ENCODE measurements around the gene CTNNA3.
"Not testable (repeated sequence)": the region's sequence is repeated elsewhere in the genome, so short reads cannot be mapped to it uniquely, and the experiment has no call there.

The CTNNA3 gene

GRCh38 chr10:67599597-67599996 is 96.4 kb downstream of the CTNNA3 start:
- no peak for FAIRE-seq

GRCh38 chr10:67596641-67597040 is 99.4 kb downstream of the CTNNA3 start:
- FAIRE-seq, result no peak

GRCh38 chr10:67587771-67588170 is 108.2 kb downstream of the CTNNA3 start:
- no peak for FAIRE-seq

GRCh38 chr10:67575532-67575931 is 120.5 kb downstream of the CTNNA3 start:
- no peak for FAIRE-seq

- FAIRE-seq, result no peak
These were observed 122.5 kb downstream of the CTNNA3 start for GRCh38 chr10:67573484-67573883.

GRCh38 chr10:67571503-67571902 is 124.5 kb downstream of the CTNNA3 start:
- no peak for FAIRE-seq

- FAIRE-seq, result not testable (repeated sequence)
These were observed 137.7 kb downstream of the CTNNA3 start for GRCh38 chr10:67558311-67558710.

GRCh38 chr10:67553254-67553653 is 142.7 kb downstream of the CTNNA3 start:
- FAIRE-seq, result no peak

- FAIRE-seq, result no peak
These were observed 145.1 kb downstream of the CTNNA3 start for GRCh38 chr10:67550838-67551402.

GRCh38 chr10:67550046-67550445 is 145.9 kb downstream of the CTNNA3 start:
- no peak for FAIRE-seq

- FAIRE-seq, result no peak
These were observed 146.6 kb downstream of the CTNNA3 start for GRCh38 chr10:67549390-67549789.

GRCh38 chr10:67541411-67541810 is 154.6 kb downstream of the CTNNA3 start:
- no peak for FAIRE-seq

- no peak for FAIRE-seq
These were observed 156.7 kb downstream of the CTNNA3 start for GRCh38 chr10:67539312-67539711.

- no peak for FAIRE-seq
These were observed 158.1 kb downstream of the CTNNA3 start for GRCh38 chr10:67537906-67538305.

- no peak for FAIRE-seq
These were observed 162.6 kb downstream of the CTNNA3 start for GRCh38 chr10:67533376-67533775.

- FAIRE-seq, result not testable (repeated sequence)
These were observed 165.0 kb downstream of the CTNNA3 start for GRCh38 chr10:67530990-67531389.

GRCh38 chr10:67527351-67527750 is 168.6 kb downstream of the CTNNA3 start:
- no peak for FAIRE-seq

- FAIRE-seq, result no peak
These were observed 174.4 kb downstream of the CTNNA3 start for GRCh38 chr10:67521546-67521945.

GRCh38 chr10:67520924-67521520 is 175.0 kb downstream of the CTNNA3 start:
- FAIRE-seq, result peak; percentile 90

GRCh38 chr10:67519434-67519833 is 176.6 kb downstream of the CTNNA3 start:
- FAIRE-seq, result no peak

GRCh38 chr10:67518756-67519155 is 177.2 kb downstream of the CTNNA3 start:
- FAIRE-seq, result no peak

GRCh38 chr10:67518043-67518442 is 178.0 kb downstream of the CTNNA3 start:
- FAIRE-seq, result no peak

GRCh38 chr10:67506757-67507091 is 189.3 kb downstream of the CTNNA3 start:
- no peak for FAIRE-seq

GRCh38 chr10:67506083-67506756 is 189.8 kb downstream of the CTNNA3 start:
- FAIRE-seq, result no peak
